Measurements from ENCODE around the gene SYNE2. TPM values are rescaled to one million over a fixed set of nuclear protein-coding genes. Genes with fewer than 3 reads are reported as not detected.

SYNE2 gene
- total and polyA plus RNA-seq, 2 of the 8 experiments (the other 6 are each of a cell fraction or from before 2014, with no cell fraction given) = 32.6 to 46.1 TPM

GRCh38 chr14:63933711-63934110, 80.9 kb downstream of the SYNE2 start:
- Histone ChIP-seq H3K27me3 (replicated peaks in 1 of 4; ENCODE audit: control insufficient read depth in 3 of 4, extremely low read depth in 1 of 4, insufficient read depth in 3 of 4, low read length in 3 of 4) (no peaks in the 10 kb centered on the region), H4K8ac (ENCODE audit: extremely low read depth, insufficient read depth, low read length) (no peak overlapping the region), H3K18ac (ENCODE audit: extremely low read depth, low read length) (no peak overlapping the region), H2BK5ac (ENCODE audit: low read depth, low read length) (no peak overlapping the region), H2AFZ (ENCODE audit: low read length) (no peak overlapping the region), H3K79me1 (ENCODE audit: low read depth, low read length) (no peaks in the 10 kb centered on the region; the same call in 1 of the 2 replicates), H3K9ac (replicated peaks in 1 of 4; ENCODE audit: extremely low read depth in 1 of 4, low read depth in 3 of 4, low read length in 3 of 4) (no peak overlapping the region), H3K56ac (replicated peaks; ENCODE audit: insufficient read length, low read depth, low read length) (no peak overlapping the region), H3K9me3 (ENCODE audit: insufficient read depth in 2 of 2, low read depth in 1 of 2, low read length in 1 of 2) (no peaks in the 10 kb centered on the region), H3K23ac (ENCODE audit: insufficient read length) (no peak overlapping the region), H3K4ac (replicated peaks; ENCODE audit: insufficient read length, low read depth, low read length) (no peak overlapping the region), H2BK12ac (ENCODE audit: low read depth, low read length) (no peak overlapping the region), H4K20me1 (replicated peaks in 1 of 2; ENCODE audit: control insufficient read depth in 1 of 2, insufficient read depth in 2 of 2, low read length in 2 of 2) (no peaks in the 10 kb centered on the region), H3K4me2 (ENCODE audit: insufficient read depth in 1 of 2, low read depth in 2 of 2, low read length in 2 of 2) (no peak overlapping the region), H2BK20ac (ENCODE audit: low read length) (no peak overlapping the region), H3K4me3 (ENCODE audit: extremely low read depth in 1 of 4, insufficient read depth in 2 of 4, low read depth in 3 of 4, low read length in 4 of 4) (no peak overlapping the region), H2BK15ac (ENCODE audit: low read length) (no peak overlapping the region), H3K14ac (ENCODE audit: insufficient read length) (no peak overlapping the region), H2AK5ac (ENCODE audit: low read depth, low read length) (no peak overlapping the region), H3K27ac (ENCODE audit: low read depth, low read length) (no peak overlapping the region), H3K4me1 (replicated peaks in 1 of 4; ENCODE audit: control insufficient read depth in 3 of 4, insufficient read depth in 4 of 4, low read length in 3 of 4) (peaks cover 0 to 4% (median 1%) of the 10 kb centered on the region in 4 experiments; a peak in 2 of 7 replicates), H3K36me3 (ENCODE audit: control insufficient read depth in 2 of 4, insufficient read depth in 4 of 4, low read length in 3 of 4) (no peaks in the 10 kb centered on the region), H4K91ac (replicated peaks; ENCODE audit: insufficient read length, low read length) (no peak overlapping the region), H3K23me2 (ENCODE audit: low read depth, low read length) (peaks cover 3% of the 10 kb centered on the region; the same call in 1 of the 2 replicates), H3K79me2 (ENCODE audit: control insufficient read depth in 1 of 2, insufficient read depth in 2 of 2, low read length in 2 of 2) (no peaks in the 10 kb centered on the region; a peak in 2 of 4 replicates), H2BK120ac (replicated peaks; ENCODE audit: low read depth, low read length) (no peak overlapping the region), H4K5ac (ENCODE audit: insufficient read length, low read depth, low read length) (no peak overlapping the region)
- WGBS, 2 experiments (ENCODE audit: extremely low coverage in 1 of 2, insufficient coverage in 1 of 2, insufficient read length in 1 of 2, insufficient replicate concordance in 2 of 2, low coverage in 1 of 2, low lambda C conversion rate in 2 of 2, missing lambda C conversion rate in 1 of 2) = 44% methylated on average over 3 of the region's 3 CpGs; no CpG with 5 or more reads in 1 of the 2 experiments
- TF ChIP-seq ASH2L (IDR thresholded peaks at IDR 0.05; ENCODE audit: low read length) (no peak), HDAC6 (IDR thresholded peaks at IDR 0.05; ENCODE audit: low read depth, low read length) (no peak), CBX5 (IDR thresholded peaks at IDR 0.05; ENCODE audit: low read depth, low read length) (no peak), ZNF274 (IDR thresholded peaks at IDR 0.05; ENCODE audit: borderline replicate concordance, extremely low read depth, low read length) (no peak), RFX5 (IDR thresholded peaks at IDR 0.05; ENCODE audit: borderline replicate concordance, low read depth, low read length) (no peak), POU5F1 (IDR thresholded peaks at IDR 0.05; ENCODE audit: low read depth, low read length) (no peak), RXRA (IDR thresholded peaks at IDR 0.05; ENCODE audit: insufficient read depth, low read depth, low read length) (no peak), CTCF (IDR thresholded peaks at IDR 0.05; ENCODE audit: control extremely low read depth in 1 of 3, insufficient read depth in 1 of 3, low read depth in 1 of 3, low read length in 3 of 3) (no peak)
- peak; percentile 28 for FAIRE-seq
- ChIA-PET CTCF (ENCODE audit: partially characterized antibody) (interaction anchor here (0.8 to 1.1 kb wide), 3 partner anchors 17 to 222 kb away, joined by 3 read pairs; no protein-coding TSS in a partner anchor), POLR2A (ENCODE audit: partially characterized antibody) (interaction anchor here (0.6 to 1.2 kb wide), 2 partner anchors 38 to 44 kb away, joined by 3 read pairs; no protein-coding TSS in a partner anchor)
- DNase-seq (ENCODE audit: low read depth in 1 of 2, low spot score in 2 of 2) = no peak

All from H1 (cell line).